ENCODE results near the gene ARHGAP19.
A peak's percentile ranks its signal among the peaks of the same experiment; 100 is the strongest.

Gene ARHGAP19

GRCh38 chr10:97203220-97203619 is 89.2 kb downstream of the ARHGAP19 start:
- no peak overlapping the region for H3K4me3 ChIP-seq (ENCODE audit: low read depth, low read length)
- no peak for TF ChIP-seq CTCF (IDR thresholded peaks at IDR 0.05; ENCODE audit: low read depth, low read length)

GRCh38 chr10:97200616-97201015 is 91.8 kb downstream of the ARHGAP19 start:
- no peak overlapping the region for H3K4me3 ChIP-seq (ENCODE audit: low read depth, low read length)
- no peak for TF ChIP-seq CTCF (IDR thresholded peaks at IDR 0.05; ENCODE audit: low read depth, low read length)

GRCh38 chr10:97199152-97199551 is 93.3 kb downstream of the ARHGAP19 start:
- TF ChIP-seq CTCF (IDR thresholded peaks at IDR 0.05; ENCODE audit: low read depth, low read length) = no peak
- H3K4me3 ChIP-seq (ENCODE audit: low read depth, low read length) = no peak overlapping the region

- no peak for TF ChIP-seq CTCF (IDR thresholded peaks at IDR 0.05; ENCODE audit: low read depth, low read length)
- H3K4me3 ChIP-seq (ENCODE audit: low read depth, low read length) = no peak overlapping the region
Measured at GRCh38 chr10:97197030-97197500, 95.4 kb downstream of the ARHGAP19 start.

GRCh38 chr10:97196223-97197029 is 96.0 kb downstream of the ARHGAP19 start:
- TF ChIP-seq CTCF (IDR thresholded peaks at IDR 0.05; ENCODE audit: low read depth, low read length) = peak; percentile 74
- H3K4me3 ChIP-seq (ENCODE audit: low read depth, low read length) = peak overlapping the region; percentile 54

- no peak for TF ChIP-seq CTCF (IDR thresholded peaks at IDR 0.05; ENCODE audit: low read depth, low read length)
- H3K4me3 ChIP-seq (ENCODE audit: low read depth, low read length) = peak overlapping the region; percentile 54
Measured at GRCh38 chr10:97195706-97196222, 96.7 kb downstream of the ARHGAP19 start.

- H3K4me3 ChIP-seq (ENCODE audit: low read depth, low read length) = no peak overlapping the region
- TF ChIP-seq CTCF (IDR thresholded peaks at IDR 0.05; ENCODE audit: low read depth, low read length) = no peak
Measured at GRCh38 chr10:97192952-97193435, 99.4 kb downstream of the ARHGAP19 start.

All from WI38 (cell line).